MM.1S (cell line): ENCODE measurements around the gene NSF.

Source experiments
- CTCF ChIP-seq: fragments of 300-600 bp; sonication (generic); IDR thresholded peaks from 2 replicates; pipeline ENCODE4 v1.5.1; 2016; ENCODE audit warnings: antibody characterized with exemption, low read length, mixed read lengths
- EZH2 ChIP-seq: fragments of 300-600 bp; sonication (generic); optimal IDR thresholded peaks from 2 replicates; pipeline ENCODE3; 2017; ENCODE audit warnings: low read depth, mild to moderate bottlenecking, antibody characterized with exemption, low read length, mixed read lengths

GRCh38 chr17:46785696-46786095, 195.2 kb downstream of the NSF start:
- TF ChIP-seq CTCF (no peak), EZH2 (no peak)
